ENCODE measurements around the gene CEP20. TPM values are rescaled to one million over a fixed set of nuclear protein-coding genes. Genes with fewer than 3 reads are reported as not detected.

CEP20 gene
- 10 to 100 TPM; 26.2 to 38.8 (median 32.0) TPM for total RNA-seq

- TF ChIP-seq, protein P1, sequence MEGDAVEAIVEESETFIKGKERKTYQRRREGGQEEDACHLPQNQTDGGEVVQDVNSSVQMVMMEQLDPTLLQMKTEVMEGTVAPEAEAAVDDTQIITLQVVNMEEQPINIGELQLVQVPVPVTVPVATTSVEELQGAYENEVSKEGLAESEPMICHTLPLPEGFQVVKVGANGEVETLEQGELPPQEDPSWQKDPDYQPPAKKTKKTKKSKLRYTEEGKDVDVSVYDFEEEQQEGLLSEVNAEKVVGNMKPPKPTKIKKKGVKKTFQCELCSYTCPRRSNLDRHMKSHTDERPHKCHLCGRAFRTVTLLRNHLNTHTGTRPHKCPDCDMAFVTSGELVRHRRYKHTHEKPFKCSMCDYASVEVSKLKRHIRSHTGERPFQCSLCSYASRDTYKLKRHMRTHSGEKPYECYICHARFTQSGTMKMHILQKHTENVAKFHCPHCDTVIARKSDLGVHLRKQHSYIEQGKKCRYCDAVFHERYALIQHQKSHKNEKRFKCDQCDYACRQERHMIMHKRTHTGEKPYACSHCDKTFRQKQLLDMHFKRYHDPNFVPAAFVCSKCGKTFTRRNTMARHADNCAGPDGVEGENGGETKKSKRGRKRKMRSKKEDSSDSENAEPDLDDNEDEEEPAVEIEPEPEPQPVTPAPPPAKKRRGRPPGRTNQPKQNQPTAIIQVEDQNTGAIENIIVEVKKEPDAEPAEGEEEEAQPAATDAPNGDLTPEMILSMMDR (IDR thresholded peaks at IDR 0.05; ENCODE audit: low read depth): no peak
Observed at GRCh38 chr16:15888072-15888976, at the start of gene CEP20. TSS of gene CEP20 (minus strand) at chr16:15888603. CDS start at chr16:15888585, 18 bp downstream.

GRCh38 chr16:15934991-15935390 is 46.6 kb upstream of the CEP20 start:
- TF ChIP-seq, protein P1 (IDR thresholded peaks at IDR 0.05; ENCODE audit: low read depth): no peak

DNA sequence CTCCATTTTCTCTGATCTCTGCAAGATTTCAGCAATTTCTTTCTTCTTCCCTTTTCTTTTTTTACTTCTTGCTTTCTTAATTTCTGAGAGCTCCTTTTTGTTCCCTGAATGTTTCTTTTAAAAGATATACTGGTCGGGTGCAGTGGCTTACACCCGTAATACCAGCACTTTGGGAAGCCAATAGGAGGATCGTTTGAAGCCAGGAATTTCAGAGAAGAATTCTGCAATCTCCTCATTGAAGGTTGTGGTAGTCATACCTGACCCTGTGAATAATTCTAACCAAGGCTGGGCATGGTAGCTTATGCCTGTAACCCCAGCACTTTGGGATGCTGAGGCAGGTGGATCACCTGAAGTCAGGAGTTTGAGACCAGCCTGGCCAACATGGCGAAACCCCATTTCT is 45.4 kb upstream of the CEP20 start:
- TF ChIP-seq, protein P1 (IDR thresholded peaks at IDR 0.05; ENCODE audit: low read depth): no peak

GRCh38 chr16:15932939-15933338 is 44.5 kb upstream of the CEP20 start:
- TF ChIP-seq, protein P1 (IDR thresholded peaks at IDR 0.05; ENCODE audit: low read depth): no peak

DNA sequence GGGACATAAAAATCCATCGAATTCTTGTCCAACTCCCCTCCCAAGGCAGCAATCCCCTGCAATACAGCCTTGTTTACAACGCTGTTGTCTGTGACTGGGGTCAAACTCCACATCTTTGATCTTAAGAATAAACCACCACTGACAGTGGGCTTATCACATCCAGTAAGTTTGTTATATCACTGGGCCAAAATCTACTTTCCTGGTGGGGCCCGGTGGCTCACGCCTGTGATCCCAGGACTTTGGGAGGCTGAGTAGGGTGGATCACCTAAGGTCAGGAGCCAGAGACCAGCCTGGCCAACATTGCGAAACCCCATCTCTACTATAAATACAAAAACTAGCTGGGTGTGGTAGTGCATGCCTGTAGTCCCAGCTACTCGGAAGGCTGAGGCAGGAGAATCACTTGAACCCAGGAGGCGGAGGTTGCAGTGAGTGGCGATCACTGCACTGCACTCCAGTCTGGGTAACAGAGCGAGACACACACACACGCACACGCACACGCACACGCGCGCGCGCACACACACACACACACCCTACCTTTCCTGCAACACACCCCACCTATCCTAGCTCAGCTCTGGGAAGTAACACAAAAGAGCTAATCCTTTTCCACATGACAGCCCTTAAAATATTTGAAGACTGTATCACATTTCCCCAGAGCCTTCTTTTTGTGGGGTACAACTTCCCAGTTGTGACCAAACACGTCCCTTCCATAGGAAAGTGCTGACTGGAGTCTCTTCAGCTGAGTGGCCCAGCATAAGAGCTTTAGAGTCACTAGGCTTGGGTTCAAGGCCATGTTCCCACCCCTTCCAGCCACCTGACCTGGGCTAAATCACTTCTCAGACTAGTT is 40.1 kb upstream of the CEP20 start:
- TF ChIP-seq, protein P1 (IDR thresholded peaks at IDR 0.05; ENCODE audit: low read depth): no peak

DNA sequence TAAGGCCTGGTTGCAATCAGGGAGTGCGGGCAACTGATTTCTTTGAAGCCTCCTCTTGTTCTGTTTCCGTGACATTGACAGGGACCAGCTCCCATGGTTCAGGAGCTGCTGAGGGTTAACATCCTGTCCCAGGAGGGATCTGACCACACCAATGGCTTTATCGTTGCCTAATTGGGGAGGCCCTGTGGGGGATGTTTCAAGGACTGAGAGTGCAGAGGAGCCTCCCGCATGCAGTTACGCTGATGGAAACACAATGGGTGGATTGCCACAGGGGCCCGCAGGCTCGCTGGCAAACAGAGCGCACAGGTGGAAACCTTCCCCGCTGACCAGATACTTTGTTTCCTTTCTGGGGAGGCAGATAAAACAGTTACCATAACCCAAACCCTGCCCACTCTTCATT is 37.2 kb upstream of the CEP20 start:
- TF ChIP-seq, protein P1 (IDR thresholded peaks at IDR 0.05; ENCODE audit: low read depth): no peak

GRCh38 chr16:15924996-15925395 is 36.6 kb upstream of the CEP20 start:
- TF ChIP-seq, protein P1 (IDR thresholded peaks at IDR 0.05; ENCODE audit: low read depth): no peak

Data from subcutaneous adipose tissue (tissue), 4 donors.